ENCODE data around the gene DCUN1D4. TPM values are rescaled to one million over a fixed set of nuclear protein-coding genes. Genes with fewer than 3 reads are reported as not detected.

The DCUN1D4 gene
- total RNA-seq, 1 experiment from 2014 or later: 34.3 TPM

GRCh38 chr4:51842167-51842553 lies 793 bp upstream of the DCUN1D4 start:
- H3K27ac Mint-ChIP-seq: peak overlapping the region; percentile 47; the same call in 1 of the 2 replicates
- CTCF ChIA-PET: interaction anchor here (0.6 to 1.9 kb wide), 8 partner anchors 9 to 184 kb away, joined by 3 to 22 read pairs (median 6); no protein-coding TSS in a partner anchor
- ATAC-seq: no peak
- H3K27me3 Mint-ChIP-seq (ENCODE audit: low read depth): peaks cover 40% of the 10 kb centered on the region
- DNase-seq (ENCODE audit: low spot score): no peak
- H3K4me1 Mint-ChIP-seq: peaks cover 18% of the 10 kb centered on the region
- POLR2A ChIA-PET: interaction anchor here (0.9 to 1.4 kb wide), 3 partner anchors 8 to 196 kb away, joined by 4 to 6 read pairs (median 4); partner anchors contain the start of gene SGCB
- H3K4me3 Mint-ChIP-seq: peak overlapping the region; percentile 89
- no peaks in the 10 kb centered on the region for H3K9me3 Mint-ChIP-seq
- no peak for TF ChIP-seq GTF2I (CRISPR knock-in tag; conservative IDR thresholded peaks at IDR 0.05)
- TF ChIP-seq FOXP4 (CRISPR knock-in tag; IDR thresholded peaks at IDR 0.05): no peak
- no peak for TF ChIP-seq FOXP1 (CRISPR knock-in tag; IDR thresholded peaks at IDR 0.05; ENCODE audit: borderline replicate concordance)
- no peak for TF ChIP-seq ZNF416 (CRISPR knock-in tag; IDR thresholded peaks at IDR 0.05)
- TF ChIP-seq, protein P1, sequence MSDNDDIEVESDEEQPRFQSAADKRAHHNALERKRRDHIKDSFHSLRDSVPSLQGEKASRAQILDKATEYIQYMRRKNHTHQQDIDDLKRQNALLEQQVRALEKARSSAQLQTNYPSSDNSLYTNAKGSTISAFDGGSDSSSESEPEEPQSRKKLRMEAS (CRISPR knock-in tag; IDR thresholded peaks at IDR 0.05): no peak
- no peak for TF ChIP-seq JUN (CRISPR knock-in tag; IDR thresholded peaks at IDR 0.05)
- no peak for TF ChIP-seq NFATC4 (CRISPR knock-in tag; IDR thresholded peaks at IDR 0.05)
- no peak for TF ChIP-seq SP1 (CRISPR knock-in tag; conservative IDR thresholded peaks at IDR 0.05)
- no peak for TF ChIP-seq ZNF671 (CRISPR knock-in tag; IDR thresholded peaks at IDR 0.05)
- no peak for TF ChIP-seq CREB1 (CRISPR knock-in tag; IDR thresholded peaks at IDR 0.05)
- TF ChIP-seq, protein P2, sequence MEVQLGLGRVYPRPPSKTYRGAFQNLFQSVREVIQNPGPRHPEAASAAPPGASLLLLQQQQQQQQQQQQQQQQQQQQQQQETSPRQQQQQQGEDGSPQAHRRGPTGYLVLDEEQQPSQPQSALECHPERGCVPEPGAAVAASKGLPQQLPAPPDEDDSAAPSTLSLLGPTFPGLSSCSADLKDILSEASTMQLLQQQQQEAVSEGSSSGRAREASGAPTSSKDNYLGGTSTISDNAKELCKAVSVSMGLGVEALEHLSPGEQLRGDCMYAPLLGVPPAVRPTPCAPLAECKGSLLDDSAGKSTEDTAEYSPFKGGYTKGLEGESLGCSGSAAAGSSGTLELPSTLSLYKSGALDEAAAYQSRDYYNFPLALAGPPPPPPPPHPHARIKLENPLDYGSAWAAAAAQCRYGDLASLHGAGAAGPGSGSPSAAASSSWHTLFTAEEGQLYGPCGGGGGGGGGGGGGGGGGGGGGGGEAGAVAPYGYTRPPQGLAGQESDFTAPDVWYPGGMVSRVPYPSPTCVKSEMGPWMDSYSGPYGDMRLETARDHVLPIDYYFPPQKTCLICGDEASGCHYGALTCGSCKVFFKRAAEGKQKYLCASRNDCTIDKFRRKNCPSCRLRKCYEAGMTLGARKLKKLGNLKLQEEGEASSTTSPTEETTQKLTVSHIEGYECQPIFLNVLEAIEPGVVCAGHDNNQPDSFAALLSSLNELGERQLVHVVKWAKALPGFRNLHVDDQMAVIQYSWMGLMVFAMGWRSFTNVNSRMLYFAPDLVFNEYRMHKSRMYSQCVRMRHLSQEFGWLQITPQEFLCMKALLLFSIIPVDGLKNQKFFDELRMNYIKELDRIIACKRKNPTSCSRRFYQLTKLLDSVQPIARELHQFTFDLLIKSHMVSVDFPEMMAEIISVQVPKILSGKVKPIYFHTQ (CRISPR knock-in tag; IDR thresholded peaks at IDR 0.05): no peak
- TF ChIP-seq, protein P3, sequence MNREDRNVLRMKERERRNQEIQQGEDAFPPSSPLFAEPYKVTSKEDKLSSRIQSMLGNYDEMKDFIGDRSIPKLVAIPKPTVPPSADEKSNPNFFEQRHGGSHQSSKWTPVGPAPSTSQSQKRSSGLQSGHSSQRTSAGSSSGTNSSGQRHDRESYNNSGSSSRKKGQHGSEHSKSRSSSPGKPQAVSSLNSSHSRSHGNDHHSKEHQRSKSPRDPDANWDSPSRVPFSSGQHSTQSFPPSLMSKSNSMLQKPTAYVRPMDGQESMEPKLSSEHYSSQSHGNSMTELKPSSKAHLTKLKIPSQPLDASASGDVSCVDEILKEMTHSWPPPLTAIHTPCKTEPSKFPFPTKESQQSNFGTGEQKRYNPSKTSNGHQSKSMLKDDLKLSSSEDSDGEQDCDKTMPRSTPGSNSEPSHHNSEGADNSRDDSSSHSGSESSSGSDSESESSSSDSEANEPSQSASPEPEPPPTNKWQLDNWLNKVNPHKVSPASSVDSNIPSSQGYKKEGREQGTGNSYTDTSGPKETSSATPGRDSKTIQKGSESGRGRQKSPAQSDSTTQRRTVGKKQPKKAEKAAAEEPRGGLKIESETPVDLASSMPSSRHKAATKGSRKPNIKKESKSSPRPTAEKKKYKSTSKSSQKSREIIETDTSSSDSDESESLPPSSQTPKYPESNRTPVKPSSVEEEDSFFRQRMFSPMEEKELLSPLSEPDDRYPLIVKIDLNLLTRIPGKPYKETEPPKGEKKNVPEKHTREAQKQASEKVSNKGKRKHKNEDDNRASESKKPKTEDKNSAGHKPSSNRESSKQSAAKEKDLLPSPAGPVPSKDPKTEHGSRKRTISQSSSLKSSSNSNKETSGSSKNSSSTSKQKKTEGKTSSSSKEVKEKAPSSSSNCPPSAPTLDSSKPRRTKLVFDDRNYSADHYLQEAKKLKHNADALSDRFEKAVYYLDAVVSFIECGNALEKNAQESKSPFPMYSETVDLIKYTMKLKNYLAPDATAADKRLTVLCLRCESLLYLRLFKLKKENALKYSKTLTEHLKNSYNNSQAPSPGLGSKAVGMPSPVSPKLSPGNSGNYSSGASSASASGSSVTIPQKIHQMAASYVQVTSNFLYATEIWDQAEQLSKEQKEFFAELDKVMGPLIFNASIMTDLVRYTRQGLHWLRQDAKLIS (CRISPR knock-in tag; IDR thresholded peaks at IDR 0.05; ENCODE audit: borderline replicate concordance): no peak
- TF ChIP-seq, protein P4, sequence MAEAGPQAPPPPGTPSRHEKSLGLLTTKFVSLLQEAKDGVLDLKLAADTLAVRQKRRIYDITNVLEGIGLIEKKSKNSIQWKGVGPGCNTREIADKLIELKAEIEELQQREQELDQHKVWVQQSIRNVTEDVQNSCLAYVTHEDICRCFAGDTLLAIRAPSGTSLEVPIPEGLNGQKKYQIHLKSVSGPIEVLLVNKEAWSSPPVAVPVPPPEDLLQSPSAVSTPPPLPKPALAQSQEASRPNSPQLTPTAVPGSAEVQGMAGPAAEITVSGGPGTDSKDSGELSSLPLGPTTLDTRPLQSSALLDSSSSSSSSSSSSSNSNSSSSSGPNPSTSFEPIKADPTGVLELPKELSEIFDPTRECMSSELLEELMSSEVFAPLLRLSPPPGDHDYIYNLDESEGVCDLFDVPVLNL (CRISPR knock-in tag; IDR thresholded peaks at IDR 0.05; ENCODE audit: borderline replicate concordance, low read depth): no peak
- TF ChIP-seq, protein P5, sequence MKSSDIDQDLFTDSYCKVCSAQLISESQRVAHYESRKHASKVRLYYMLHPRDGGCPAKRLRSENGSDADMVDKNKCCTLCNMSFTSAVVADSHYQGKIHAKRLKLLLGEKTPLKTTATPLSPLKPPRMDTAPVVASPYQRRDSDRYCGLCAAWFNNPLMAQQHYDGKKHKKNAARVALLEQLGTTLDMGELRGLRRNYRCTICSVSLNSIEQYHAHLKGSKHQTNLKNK (CRISPR knock-in tag; IDR thresholded peaks at IDR 0.05): no peak
- no peak for TF ChIP-seq OVOL2 (CRISPR knock-in tag; IDR thresholded peaks at IDR 0.05; ENCODE audit: borderline replicate concordance)
- TF ChIP-seq, protein P6, sequence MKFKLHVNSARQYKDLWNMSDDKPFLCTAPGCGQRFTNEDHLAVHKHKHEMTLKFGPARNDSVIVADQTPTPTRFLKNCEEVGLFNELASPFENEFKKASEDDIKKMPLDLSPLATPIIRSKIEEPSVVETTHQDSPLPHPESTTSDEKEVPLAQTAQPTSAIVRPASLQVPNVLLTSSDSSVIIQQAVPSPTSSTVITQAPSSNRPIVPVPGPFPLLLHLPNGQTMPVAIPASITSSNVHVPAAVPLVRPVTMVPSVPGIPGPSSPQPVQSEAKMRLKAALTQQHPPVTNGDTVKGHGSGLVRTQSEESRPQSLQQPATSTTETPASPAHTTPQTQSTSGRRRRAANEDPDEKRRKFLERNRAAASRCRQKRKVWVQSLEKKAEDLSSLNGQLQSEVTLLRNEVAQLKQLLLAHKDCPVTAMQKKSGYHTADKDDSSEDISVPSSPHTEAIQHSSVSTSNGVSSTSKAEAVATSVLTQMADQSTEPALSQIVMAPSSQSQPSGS (CRISPR knock-in tag; IDR thresholded peaks at IDR 0.05; ENCODE audit: borderline replicate concordance, low read depth): no peak
- no peak for TF ChIP-seq ZNF396 (CRISPR knock-in tag; IDR thresholded peaks at IDR 0.05; ENCODE audit: borderline replicate concordance)
- no peak for TF ChIP-seq ZNF121 (CRISPR knock-in tag; IDR thresholded peaks at IDR 0.05)
- no peak for TF ChIP-seq ERG (CRISPR knock-in tag; IDR thresholded peaks at IDR 0.05)
- H3K36me3 Mint-ChIP-seq: no peaks in the 10 kb centered on the region

Measured in WTC11 (cell line).